Measurements from ENCODE around the gene PROK2.

Gene PROK2

DNA sequence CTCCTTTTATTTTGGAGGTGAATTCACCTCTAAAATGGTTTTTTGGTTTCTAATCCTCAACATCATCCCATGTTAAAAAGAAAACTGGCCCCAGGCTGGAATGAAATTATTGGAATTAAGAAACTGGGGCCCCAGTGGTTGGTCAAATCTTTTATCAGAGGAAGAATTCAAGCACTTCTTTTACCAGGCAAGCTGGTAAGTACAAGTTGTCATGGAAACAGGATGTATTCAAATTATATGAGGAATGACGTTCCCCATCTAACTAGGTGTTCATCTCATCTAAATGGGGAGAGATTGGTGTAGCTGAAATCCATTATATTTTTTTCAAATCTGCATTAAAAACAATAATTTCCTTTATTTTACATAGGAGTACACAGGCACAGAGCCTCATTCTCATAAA lies 50.1 kb downstream of the PROK2 start:
- DNase-seq (ENCODE audit: low spot score), result no peak

DNA sequence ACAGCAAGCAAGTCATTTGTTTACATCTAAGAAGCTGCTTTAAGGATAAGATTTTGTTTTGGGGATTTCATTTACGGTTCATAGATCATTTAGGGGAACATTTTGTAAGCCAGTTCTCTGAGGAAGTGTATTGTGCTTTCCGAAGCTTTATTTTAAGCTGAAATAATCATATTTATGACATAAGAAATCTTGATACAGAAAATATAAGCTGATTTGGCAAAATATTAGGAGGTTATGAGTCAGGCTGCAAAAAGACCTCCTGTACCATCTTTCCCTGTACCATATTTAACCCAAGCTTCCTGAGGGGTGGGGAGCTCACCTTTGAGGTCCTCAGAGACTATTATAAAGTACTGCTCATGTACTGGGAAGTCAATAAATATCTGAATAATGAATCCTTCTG lies 51.6 kb downstream of the PROK2 start:
- no peak for DNase-seq (ENCODE audit: low spot score)

DNA sequence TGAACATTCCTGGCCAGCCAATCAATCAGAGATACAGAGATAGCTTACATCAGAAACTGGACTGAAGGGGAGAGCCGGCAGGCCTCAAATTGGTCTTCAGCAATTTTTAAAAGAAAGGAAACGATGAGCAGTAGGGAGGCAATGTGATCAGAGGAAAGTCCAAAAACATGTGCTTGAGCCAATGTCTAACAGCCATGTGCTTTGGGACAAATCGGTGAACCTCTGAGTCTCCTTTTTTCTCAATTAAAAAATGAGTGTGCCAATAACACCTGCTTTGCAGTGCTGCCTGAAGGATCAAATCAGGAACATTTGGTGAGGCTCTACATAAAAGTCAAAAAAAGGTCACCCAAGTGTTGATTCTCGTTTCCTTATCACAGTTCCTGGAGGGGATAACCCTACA lies 52.3 kb downstream of the PROK2 start:
- DNase-seq (ENCODE audit: low spot score), result no peak

DNA sequence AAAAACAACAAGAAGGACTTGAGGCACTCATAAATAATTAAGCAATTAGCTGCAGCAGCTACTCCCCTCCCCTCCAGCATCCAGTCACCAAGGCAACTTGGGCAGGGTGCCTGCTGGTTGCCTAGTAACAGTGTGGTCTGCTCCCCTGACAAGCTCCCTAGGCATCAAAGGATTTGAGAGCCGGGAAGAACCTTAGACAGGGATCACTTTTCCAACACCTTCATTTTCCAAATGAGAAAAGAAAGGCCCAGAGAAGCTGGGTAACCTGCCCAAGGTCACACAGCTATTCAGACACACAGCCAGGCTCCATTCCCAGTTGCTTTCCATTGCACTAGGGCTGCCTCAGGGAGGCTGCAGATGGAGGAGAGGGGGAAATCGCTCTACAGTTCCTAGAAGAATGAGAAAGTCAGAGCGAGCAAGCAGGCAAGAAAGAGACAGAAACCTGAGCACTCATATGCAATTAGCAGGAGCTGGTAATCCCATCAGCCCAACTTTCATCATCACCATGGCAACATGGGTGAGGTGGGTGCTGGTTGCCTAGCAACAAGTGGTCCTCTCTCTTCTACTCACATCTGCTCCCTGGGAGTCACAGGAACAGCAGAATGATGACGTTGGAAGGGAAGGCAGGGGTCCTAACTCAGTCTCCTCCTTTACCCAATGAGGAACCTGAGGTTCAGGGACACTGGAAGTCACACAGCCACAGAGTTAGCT lies 56.2 kb downstream of the PROK2 start:
- no peak for DNase-seq (ENCODE audit: low spot score)

DNA sequence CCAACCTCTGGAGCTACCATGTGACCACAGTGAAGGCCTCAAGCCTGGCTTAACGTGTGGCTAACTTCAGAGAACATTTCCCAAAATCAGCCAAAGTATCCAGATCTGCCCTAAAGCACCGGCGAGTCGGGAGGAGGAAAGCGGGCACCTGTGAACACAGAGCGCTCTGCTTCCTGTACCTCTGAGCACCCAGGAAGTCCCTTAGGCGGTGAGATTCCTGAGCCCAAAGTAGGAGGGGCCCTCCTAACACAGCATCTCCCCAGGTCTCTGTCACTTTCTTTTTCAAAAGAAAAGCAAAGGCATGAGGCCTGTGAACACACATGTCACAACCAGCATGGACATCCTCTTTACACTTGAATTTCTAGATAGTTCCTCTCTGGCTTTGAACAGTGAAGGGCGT lies 58.8 kb downstream of the PROK2 start:
- DNase-seq (ENCODE audit: low spot score), result no peak

DNA sequence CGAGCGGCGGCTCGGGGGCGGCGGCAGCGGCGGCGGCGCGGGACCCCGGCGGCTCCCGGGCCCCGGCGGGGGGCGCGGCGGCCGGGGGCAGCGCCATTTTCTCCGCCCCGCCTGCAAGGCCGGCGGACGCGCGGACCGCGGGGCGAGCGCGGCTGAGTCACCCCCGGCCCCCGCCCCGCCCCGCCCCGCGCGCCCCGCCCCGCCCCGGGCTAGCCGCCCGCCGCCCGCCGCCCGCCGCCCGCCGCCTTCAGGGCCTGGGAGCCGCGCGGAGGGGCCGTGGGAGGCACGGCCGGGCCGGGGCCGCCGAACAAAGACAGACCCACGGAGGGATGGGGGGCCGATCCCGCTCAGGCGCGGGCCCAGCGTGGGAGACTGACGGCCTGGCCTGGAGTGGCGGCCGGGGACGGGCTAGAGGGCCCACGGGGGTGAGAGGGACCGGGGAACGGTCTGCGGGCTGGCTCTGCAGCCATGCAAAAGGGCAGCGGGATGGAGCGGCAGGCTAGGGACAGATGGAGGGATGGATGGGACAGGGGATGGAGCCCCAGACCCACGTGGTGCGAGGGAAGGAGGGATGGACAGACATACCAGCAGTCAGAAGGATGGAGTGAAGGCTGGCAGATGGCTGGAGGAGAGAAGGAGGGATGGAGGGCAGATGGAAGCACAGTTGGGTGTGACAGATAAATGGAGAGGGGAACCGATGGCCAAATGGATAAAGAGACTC lies 59.5 kb downstream of the PROK2 start, which contains the start of gene EIF4E3:
Gene EIF4E3 (minus strand): TSS at position 132 of the 721 bp plus-strand sequence. CDS start 35 bp downstream, at position 97.
- DNase-seq (ENCODE audit: low spot score), result no peak

DNA sequence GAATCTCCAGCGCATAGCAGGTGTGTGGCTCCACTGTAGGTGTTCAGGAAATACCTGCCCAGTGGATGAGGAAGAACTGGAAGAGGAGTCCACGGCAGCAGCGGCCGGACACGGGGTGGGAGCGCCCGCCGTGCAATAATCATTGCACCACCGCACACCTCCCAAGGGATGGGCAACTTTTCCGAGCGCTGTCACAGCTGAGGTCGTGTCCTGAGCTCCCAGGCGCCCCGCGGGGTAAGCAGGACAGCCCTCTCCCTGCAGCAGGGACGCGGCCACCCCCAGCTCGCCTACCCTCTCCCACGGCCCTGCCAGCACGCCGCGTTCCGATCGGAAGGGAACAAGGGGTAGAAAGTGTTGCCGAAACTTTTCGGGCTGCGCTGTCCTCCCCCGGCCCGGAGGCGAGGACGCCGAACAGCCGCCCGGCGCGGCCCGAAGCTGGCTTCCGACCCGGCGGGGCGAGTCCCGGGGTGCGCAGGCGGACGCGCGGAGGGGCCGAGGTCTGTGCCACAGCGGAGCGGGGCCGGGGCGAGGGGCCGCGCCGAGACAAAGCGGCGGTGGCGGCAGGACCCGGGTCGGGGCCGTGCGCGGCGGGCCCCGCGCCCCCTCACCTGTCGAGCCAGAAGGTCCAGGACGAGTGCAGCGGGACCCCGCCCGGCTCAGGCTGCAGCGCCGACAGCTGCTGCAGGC lies 60.2 kb downstream of the PROK2 start:
- no peak for DNase-seq (ENCODE audit: low spot score)

DNA sequence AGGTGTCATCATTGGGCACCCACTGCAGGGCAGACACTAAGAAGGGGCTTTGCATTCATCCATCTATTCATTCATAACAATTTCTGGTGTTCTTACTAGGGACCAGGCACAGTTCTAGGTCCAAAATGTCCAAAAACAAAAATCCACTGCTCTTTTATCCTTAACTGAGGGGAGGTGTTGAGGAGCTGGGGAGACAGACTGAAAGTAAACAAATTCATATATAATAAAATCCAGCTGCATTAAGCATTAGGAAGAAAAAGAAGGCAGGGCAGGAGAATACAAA lies 60.8 kb downstream of the PROK2 start:
- DNase-seq (ENCODE audit: low spot score), result no peak

DNA sequence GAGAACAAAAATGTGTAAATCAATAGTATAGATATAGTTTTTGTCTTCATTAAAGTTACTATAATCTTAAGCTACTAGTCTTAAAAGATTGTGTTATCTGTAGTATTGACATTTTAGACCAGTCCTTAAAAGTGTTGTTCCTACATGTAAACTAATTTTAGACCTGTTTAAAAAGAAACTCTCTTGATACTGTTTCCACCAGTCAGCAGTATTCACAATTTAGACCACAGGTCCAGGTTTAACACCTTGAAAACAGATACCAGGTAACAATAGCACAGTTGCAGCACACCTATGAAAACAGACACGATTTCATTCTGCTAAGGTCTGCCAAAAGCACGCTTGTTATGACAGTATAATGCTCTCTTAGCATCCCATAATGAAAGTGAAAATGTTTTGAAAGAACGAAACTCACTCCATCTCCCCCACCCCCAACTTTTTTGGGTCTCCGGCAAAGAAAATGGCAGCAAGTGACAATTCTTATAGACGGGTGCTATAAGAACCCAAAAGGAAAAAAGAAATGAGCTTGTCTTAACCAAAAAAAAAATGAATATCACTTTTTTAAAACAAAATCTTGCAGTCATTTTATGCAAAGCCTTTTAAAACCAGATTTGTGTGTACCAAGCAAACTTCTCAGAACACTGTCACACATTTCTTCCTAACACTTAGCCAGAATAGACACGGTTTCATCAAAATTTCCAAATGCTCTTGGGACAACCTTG lies 61.3 kb downstream of the PROK2 start:
- no peak for DNase-seq (ENCODE audit: low spot score)

DNA sequence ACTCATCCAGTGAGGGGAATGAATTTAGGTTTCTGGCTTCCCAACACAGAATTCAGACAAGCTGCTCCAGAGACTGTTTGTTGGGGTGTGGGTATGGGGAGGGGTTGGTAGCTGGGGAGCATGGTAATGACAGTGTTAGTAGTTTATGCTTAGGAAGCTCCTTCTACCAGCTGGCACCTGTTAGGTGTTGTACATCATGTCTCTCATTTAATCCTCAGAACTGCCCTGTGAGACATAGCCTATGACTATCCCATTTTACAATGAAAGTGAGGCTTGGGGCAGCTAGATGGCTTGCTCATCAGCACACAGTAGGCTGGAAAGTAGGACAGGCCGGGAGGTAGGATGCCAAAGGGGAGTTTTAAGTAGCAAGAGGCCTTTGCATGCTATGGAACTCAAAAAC lies 62.3 kb downstream of the PROK2 start:
- DNase-seq (ENCODE audit: low spot score), result no peak
